ENCODE results near the gene TRIL.

TRIL gene

GRCh38 chr7:28940741-28941384 lies 17.3 kb downstream of the TRIL start:
- DNase-seq (ENCODE audit: low read depth, low spot score): no peak

- no peak for DNase-seq (ENCODE audit: low read depth, low spot score)
Measured at GRCh38 chr7:28939844-28940544, 18.1 kb downstream of the TRIL start.

GRCh38 chr7:28939367-28939766 lies 18.8 kb downstream of the TRIL start:
- no peak for DNase-seq (ENCODE audit: low read depth, low spot score)

GRCh38 chr7:28937619-28938018 lies 20.5 kb downstream of the TRIL start:
- no peak for DNase-seq (ENCODE audit: low read depth, low spot score)

GRCh38 chr7:28937103-28937502 lies 21.0 kb downstream of the TRIL start:
- no peak for DNase-seq (ENCODE audit: low read depth, low spot score)

- DNase-seq (ENCODE audit: low read depth, low spot score): no peak
Measured at GRCh38 chr7:28933846-28934320, 24.2 kb downstream of the TRIL start.

GRCh38 chr7:28931565-28931964 lies 26.6 kb downstream of the TRIL start:
- no peak for DNase-seq (ENCODE audit: low read depth, low spot score)

- DNase-seq (ENCODE audit: low read depth, low spot score): peak; percentile 58
Measured at GRCh38 chr7:28926871-28927597, 31.1 kb downstream of the TRIL start.

- peak; percentile 58 for DNase-seq (ENCODE audit: low read depth, low spot score)
Measured at GRCh38 chr7:28922624-28923331, 35.4 kb downstream of the TRIL start.

GRCh38 chr7:28921822-28922221 lies 36.3 kb downstream of the TRIL start:
- DNase-seq (ENCODE audit: low read depth, low spot score): no peak

GRCh38 chr7:28920424-28920823 lies 37.7 kb downstream of the TRIL start:
- no peak for DNase-seq (ENCODE audit: low read depth, low spot score)

- no peak for DNase-seq (ENCODE audit: low read depth, low spot score)
Measured at GRCh38 chr7:28919510-28919909, 38.6 kb downstream of the TRIL start.

- DNase-seq (ENCODE audit: low read depth, low spot score): no peak
Measured at GRCh38 chr7:28908775-28909174, 49.4 kb downstream of the TRIL start.

GRCh38 chr7:28905464-28905863 lies 52.7 kb downstream of the TRIL start:
- DNase-seq (ENCODE audit: low read depth, low spot score): no peak

- no peak for DNase-seq (ENCODE audit: low read depth, low spot score)
Measured at GRCh38 chr7:28904578-28905048, 53.5 kb downstream of the TRIL start.

- DNase-seq (ENCODE audit: low read depth, low spot score): no peak
Measured at GRCh38 chr7:28903730-28904577, 54.2 kb downstream of the TRIL start.
